DMS53 treated with DMSO at 0.1 percent for 48 hours (cell line): ENCODE measurements around the gene NEO1.
A peak's percentile ranks its signal among the peaks of the same experiment; 100 is the strongest.

Source experiments
- DNase-seq: peaks from one replicate; lab custom pipeline; 2025; ENCODE audit not compliant: unreplicated experiment; lab: John Stamatoyannopoulos, UW

Gene NEO1

DNA sequence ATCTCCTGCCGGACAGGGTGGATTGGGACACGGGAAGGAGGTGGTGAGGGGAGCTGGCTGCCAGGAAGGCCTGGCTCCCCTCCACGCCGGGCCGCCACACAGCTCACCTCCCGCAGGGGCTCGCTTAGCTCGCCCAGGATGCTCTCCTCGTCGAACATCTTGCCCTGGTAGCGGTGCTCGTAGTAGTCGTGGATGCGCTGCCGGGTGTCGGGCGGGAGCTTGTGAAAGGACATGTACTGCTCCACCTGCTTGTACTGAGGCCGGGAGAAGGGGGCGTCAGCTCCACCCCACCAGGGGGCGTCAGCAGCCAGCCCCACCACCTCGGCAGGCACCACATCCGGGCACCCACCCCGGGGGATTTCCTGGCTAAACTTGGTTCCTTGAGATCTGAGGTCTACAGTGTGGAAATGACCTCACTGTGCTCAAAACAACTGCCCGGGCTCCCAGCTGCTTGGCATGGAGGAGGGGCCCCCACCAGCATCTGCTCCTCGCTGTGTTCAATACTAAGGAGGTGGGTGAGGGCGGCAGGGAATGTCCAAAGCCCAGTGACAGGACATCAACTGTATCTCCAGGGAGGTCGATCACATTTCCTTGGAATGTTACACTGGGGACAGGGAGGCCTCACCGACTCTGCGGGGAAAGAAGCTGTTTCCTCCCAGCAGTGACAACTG is 273.1 kb downstream of the NEO1 start:
- no peak for DNase-seq

GRCh38 chr15:73326157-73326556 is 273.9 kb downstream of the NEO1 start:
- no peak for DNase-seq

DNA sequence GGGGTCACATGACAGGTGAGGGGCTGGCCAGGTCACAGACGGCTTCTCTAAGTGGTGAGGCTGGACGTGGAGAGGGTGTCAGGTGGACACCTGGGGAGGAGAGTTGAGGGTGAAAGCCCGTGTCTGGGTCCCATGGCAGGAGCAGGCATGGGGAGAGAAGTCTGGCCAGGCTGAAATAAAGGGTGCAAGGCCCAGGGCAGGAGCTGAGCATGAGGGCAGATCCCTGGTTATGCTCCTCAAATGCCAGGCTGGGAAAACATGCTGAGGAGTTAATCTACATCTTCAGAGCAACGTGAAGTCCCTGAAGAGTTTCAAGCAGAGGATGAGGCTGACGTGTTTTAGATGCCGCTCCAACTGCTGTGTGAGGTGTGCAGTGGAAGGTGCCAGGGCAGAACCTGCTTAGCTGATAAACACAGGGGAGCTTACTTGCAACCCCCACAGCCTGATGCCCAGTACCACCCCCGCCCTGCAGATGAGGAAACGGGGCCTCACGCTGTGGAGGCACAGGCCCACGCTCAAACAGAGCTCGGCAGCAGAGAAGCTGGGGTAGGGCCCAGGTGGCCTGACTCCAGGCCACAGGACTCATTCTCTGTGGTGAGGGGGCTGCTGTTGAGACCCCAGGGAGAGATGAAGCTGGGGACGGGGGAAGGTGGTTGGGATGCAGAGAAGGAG is 276.0 kb downstream of the NEO1 start:
- no peak for DNase-seq

GRCh38 chr15:73328981-73329380 is 276.7 kb downstream of the NEO1 start:
- DNase-seq: no peak

DNA sequence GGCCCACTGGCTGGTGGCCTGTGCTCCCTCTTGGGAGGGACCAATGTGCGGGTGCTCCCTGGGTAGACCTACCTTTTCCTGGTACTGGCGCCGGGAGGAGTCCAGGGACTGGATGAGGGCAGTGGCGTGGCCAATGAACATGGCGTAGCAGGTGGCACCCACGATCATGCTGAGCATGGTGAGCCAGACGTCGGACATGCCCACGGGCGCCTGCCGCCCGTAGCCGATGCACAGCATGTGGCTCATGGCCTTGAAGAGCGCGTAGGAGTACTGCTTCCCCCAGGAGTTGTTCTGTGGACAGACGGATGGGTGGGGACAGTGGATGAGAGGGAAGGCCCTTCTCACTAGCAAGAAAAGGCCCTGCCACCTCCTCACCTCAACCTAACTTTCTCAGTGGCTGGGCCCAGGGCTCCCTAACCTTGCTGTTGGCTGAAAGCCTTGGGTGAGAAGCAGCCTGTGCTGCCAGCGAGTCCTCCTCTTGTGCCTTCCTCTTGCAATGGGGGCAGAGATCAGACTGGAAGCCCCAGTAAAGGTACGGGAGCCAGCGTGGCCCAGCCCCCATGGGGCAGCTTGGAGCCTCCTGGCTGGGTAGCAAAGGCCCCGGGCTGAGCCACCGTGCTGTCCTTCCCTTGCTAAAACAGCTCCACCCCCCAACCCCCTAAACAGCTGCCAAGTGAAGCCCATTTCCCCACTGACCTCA is 277.4 kb downstream of the NEO1 start:
- no peak for DNase-seq

DNA sequence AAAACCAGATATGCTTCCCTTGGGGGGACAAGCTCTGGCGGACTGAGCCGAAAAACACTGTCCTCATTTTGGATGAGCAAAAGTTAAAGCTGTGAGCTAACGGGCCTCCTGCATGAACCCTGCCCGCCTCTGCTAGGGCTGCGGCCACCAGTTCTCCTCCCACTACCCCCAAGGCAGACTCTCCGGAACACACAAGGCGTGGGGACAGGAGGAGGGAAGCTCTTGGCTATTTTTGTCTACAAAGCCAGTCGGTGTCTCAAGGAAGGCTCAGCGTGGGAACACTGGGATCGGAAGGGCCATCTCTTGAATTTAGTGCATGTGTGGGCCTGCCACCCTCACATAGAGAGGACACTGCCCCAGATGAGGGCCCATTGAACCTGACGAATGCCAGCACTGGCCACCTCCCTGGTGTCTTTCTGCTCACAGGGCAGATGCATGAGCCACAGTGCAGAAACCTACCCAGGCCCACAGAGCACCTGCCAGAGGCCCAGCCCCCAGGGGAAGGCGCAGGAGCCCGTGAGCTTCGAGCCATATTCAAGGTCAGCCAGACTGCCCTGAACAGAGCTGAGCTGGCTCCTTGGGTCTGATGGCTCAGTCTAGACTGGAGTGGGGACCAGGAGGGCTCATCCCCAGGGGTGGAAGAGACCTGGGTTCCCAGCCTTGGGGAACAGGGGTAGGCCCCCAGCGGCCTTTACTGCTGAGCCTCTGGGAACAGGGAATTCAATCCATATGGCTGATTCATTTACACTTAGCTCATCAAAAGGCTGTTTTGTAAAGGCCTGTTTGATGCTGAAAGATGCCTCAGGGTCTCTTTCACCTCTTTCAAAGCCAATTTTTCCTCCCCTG is 278.2 kb downstream of the NEO1 start:
- no peak for DNase-seq

DNA sequence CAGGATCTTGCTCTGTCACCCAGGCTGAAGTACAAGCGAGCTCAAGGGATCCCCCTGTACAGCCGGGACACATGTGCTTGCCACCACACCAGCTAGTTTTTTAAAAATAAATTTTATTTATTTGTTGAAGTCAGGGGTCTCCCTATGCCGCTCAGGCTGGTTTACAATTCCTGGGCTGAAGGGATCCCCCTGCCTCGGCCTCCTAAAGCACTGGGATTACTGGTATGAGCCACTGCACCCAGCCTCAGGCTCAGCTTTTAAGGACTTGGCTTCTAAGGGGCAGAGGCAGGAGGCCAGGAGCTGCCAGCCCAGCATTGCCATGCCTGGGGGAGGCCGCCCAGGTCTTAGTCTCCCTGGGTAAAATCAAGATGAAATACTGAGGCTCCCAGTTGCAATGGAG is 279.2 kb downstream of the NEO1 start:
- no peak for DNase-seq

- DNase-seq: no peak
Measured at GRCh38 chr15:73331991-73332925, 280.0 kb downstream of the NEO1 start.

- DNase-seq: no peak
Measured at GRCh38 chr15:73333001-73333400, 280.7 kb downstream of the NEO1 start.

DNA sequence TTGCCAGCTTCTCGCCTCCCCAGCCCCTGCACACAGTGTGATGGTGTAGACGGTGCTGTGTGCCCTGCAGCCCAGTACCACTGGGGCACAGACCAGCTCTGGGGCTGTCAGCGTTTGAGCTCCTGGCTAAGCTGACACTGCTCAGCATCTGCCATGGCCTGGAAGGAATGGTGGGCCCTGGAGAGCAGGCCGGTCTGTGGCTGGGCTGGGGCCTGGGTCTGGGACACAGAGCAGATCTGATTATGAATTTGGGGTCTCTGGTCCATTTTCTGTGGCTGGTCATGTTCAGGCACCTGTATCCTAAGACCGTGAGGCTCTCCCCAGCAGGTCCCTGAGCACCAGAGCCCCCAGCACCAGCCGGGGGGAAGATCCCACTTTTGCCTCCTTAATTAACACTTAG is 281.8 kb downstream of the NEO1 start:
- DNase-seq: no peak

DNA sequence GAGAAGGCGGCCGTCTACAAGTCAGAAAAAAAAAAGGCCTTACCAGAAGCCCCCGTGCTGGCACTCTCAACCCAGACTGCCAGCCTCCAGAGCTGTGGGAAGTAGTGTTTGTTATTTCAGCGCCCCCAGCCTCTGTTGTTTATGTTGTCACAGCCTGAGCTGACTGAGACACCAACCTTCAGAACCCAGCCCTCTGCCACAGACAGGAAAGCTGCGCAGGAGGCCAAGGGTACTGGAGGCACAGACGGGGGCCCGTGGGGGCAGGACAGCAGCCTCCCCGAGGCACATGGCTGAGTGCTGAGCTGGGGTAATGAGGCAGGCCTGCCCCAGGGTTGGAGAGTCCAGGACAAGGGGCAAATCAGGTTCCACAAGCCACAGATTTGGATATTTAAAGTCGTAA is 282.8 kb downstream of the NEO1 start:
- no peak for DNase-seq

GRCh38 chr15:73335471-73335870 is 283.2 kb downstream of the NEO1 start:
- no peak for DNase-seq

DNA sequence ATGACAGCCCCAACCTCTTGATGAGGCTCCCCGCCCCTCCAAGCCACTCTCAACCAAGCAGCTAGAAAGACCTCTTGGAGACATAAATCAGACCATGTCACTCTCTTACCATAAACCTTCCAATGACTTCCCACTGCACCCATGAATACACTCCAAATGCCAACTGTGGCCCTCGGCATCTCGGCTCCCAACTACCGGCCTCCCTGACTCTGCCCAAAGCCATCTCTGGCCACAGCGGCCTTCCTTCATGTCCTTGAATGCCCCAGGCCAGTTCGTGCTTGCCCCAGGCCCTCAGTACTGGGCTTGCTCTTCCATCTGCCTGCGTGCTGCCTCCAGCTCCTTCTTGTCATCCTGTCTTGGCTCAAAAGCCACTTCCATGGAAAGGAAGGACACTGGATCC is 284.5 kb downstream of the NEO1 start:
- DNase-seq: no peak

- no peak for DNase-seq
Measured at GRCh38 chr15:73337187-73337586, 284.9 kb downstream of the NEO1 start.

DNA sequence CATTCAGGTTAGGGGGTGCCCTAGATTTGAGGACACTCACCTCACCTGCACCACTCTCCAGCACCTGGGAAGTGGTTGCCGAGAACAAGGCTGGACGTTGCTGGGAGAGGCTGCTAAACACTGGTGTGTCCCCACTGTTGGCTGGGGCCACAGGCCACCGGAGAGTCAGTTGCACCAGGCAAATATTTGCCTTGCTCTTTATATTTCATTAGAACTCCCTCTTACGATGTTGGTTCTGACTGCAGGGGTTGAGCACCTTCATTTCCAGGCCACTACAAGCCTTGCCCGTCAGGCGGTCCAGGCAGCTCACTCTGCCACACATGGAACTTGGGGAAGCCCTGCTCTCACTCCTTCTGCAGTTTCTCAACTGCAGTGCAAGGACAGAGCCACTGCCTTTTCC is 285.8 kb downstream of the NEO1 start:
- DNase-seq: peak; percentile 51

- no peak for DNase-seq
Measured at GRCh38 chr15:73338606-73339374, 286.5 kb downstream of the NEO1 start.

DNA sequence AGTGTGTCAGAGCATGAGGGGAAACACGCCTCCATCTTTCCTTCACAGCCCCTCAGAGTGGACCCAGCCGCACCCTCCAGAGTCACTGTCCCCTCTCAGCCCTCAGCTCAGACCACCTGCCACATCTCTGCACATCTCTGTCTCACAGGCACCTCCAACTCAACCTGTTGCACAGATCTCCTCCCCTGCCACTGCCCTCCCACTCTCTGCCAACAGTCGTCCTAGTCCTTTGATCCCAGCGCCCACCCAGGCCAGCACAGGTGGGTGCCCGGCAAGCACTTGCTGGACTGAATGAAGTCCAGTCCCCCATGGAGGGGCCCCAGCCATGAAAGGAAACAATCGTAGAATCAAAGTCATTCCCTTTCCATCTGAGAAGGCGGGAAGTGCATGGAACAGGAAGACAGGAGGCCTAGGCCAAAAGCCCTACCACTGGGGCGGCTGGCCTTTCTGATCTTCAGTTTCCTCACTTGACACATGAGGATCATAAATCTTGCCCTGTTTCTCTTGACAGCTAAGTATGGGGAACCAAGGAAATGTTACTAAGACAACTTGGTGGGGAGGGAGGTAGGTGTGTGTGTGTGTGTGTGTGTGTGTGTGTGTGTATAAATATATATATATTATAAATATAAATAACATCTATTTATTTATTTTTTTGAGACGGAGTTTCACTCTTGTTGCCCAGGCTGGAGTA is 288.4 kb downstream of the NEO1 start:
- DNase-seq: no peak

GRCh38 chr15:73341886-73342600 is 289.8 kb downstream of the NEO1 start:
- DNase-seq: no peak
